ENCODE measurements around the gene INTS3.

DNA sequence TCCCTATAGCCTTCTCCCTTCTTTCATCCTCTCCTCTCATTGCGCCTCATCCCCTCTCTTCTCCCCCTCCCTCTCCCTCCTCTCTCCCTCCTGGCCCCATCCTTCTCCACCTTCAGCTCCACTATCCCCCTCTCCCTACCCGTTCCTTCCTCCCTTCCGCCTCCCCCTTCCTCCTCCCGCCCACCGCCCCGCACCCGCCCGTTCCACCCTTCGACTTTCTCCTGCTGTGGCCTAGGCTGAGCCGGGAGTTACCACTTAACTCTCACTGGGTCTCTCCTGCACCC lies 47.8 kb upstream of the INTS3 start:
- TF ChIP-seq, protein P1, sequence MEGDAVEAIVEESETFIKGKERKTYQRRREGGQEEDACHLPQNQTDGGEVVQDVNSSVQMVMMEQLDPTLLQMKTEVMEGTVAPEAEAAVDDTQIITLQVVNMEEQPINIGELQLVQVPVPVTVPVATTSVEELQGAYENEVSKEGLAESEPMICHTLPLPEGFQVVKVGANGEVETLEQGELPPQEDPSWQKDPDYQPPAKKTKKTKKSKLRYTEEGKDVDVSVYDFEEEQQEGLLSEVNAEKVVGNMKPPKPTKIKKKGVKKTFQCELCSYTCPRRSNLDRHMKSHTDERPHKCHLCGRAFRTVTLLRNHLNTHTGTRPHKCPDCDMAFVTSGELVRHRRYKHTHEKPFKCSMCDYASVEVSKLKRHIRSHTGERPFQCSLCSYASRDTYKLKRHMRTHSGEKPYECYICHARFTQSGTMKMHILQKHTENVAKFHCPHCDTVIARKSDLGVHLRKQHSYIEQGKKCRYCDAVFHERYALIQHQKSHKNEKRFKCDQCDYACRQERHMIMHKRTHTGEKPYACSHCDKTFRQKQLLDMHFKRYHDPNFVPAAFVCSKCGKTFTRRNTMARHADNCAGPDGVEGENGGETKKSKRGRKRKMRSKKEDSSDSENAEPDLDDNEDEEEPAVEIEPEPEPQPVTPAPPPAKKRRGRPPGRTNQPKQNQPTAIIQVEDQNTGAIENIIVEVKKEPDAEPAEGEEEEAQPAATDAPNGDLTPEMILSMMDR (IDR thresholded peaks at IDR 0.05): no peak
- TF ChIP-seq POLR2A (IDR thresholded peaks at IDR 0.05) (no peak), POLR2AphosphoS5 (IDR thresholded peaks at IDR 0.05) (no peak)

Measured in upper lobe of left lung (tissue), 4 donors.